Motor neuron (in vitro differentiated cells): Measurements from ENCODE around the gene POU2AF1. TPM values are rescaled to one million over a fixed set of nuclear protein-coding genes. Genes with fewer than 3 reads are reported as not detected.
"Not testable (repeated sequence)": the region's sequence is repeated elsewhere in the genome, so short reads cannot be mapped to it uniquely, and the experiment has no call there.

ENCODE experiments used
- ATAC-seq, 8 experiments: fragments of 200-7000 bp; cut with Tn5 transposase; replicated peaks in 6 of 8; 2 replicates each; pipeline ENCODE4 v1.8.0; 2021; ENCODE audit warnings: mild to moderate bottlenecking in 8 of 8, moderate library complexity in 8 of 8
- H3K27ac ChIP-seq, 2 donors: fragments of 250-450 bp; sonication (Bioruptor Pico); 2 replicates each; pipeline ENCODE4 v1.9.0; 2021; ENCODE audit warnings: antibody characterized with exemption in 2 of 2, mild to moderate bottlenecking in 2 of 2, moderate library complexity in 1 of 2
- H3K4me1 ChIP-seq, 2 donors: fragments of 250-450 bp; sonication (Bioruptor Pico); replicated peaks in 1 of 2; 2 replicates each; pipeline ENCODE4 v1.6.1; 2021; ENCODE audit warnings: antibody characterized with exemption in 2 of 2, mild to moderate bottlenecking in 2 of 2, moderate library complexity in 1 of 2
- H3K4me3 ChIP-seq, 5 donors: fragments of 250-450 bp; sonication (Bioruptor Pico); 2 replicates each; pipeline ENCODE4 v1.9.0; 2021; ENCODE audit warnings: antibody characterized with exemption in 5 of 5, mild to moderate bottlenecking in 5 of 5, moderate library complexity in 4 of 5
- WGBS, 10 experiments: fragments of 450-650 bp; shearing (Covaris generic); methylation state at CpG; one replicate each; pipeline ENCODE4 v1.0.0; 2022; 5-methylcytosine and 5-hydroxymethylcytosine counted together
- in situ Hi-C, 9 experiments: fragments of 400-800 bp; cut with MboI; loops; one replicate each; pipeline ENCODE4 v1.15.0; 2021; ENCODE audit warnings: low sequenced_read_pairs in 9 of 9, low pct_unique_long_range_greater_than_20kb in 2 of 9; ENCODE audit not compliant: unreplicated experiment in 9 of 9
- total RNA-seq, 8 experiments: library from RNA; unstranded; fragments of 300-600 nt; gene quantifications; 2 replicates each; pipeline versions ENCODE4 v1.2.3 to v1.2.4, GENCODE V29; 2022

Gene POU2AF1
- total RNA-seq, 8 experiments from 2014 or later, result 0.05 to 1.0 (median 0.35) TPM; not detected in 2

GRCh38 chr11:111320728-111321568, 58.1 kb downstream of the POU2AF1 start:
- 75 to 100% (median 98%) methylated on average over 1 to 5 of the region's 5 CpGs; no CpG with 5 or more reads in 2 of the 10 experiments for WGBS, 10 experiments
- in situ Hi-C loops, result no loop called here
- no peak overlapping the region for H3K27ac ChIP-seq
- H3K4me3 ChIP-seq, result no peak overlapping the region
- no peaks in the 10 kb centered on the region for H3K4me1 ChIP-seq
- peak in 3 of 8 experiments; percentile 20 to 56 (median 39) for ATAC-seq

- H3K4me3 ChIP-seq, in situ Hi-C loops, H3K27ac ChIP-seq, H3K4me1 ChIP-seq: not testable (repeated sequence)
- WGBS, 10 experiments, result 0 to 100% (median 71%) methylated on average over 1 to 5 of the region's 6 CpGs; no CpG with 5 or more reads in 1 of the 10 experiments
- ATAC-seq, result peak in 3 of 8 experiments; percentile 48 to 79 (median 72)
Observed at GRCh38 chr11:111320199-111320598, 58.9 kb downstream of the POU2AF1 start.

- ATAC-seq, result no peak
- Histone ChIP-seq H3K4me1 (no peaks in the 10 kb centered on the region), H3K4me3 (no peak overlapping the region), H3K27ac (no peak overlapping the region)
- in situ Hi-C loops, result no loop called here
- WGBS, 10 experiments, result 13 to 92% (median 59%) methylated on average over 1 to 6 of the region's 6 CpGs; no CpG with 5 or more reads in 1 of the 10 experiments
Observed at GRCh38 chr11:111319296-111319695, 59.8 kb downstream of the POU2AF1 start.

GRCh38 chr11:111312076-111312475, 67.0 kb downstream of the POU2AF1 start:
- ATAC-seq, result no peak
- in situ Hi-C loops, result no loop called here
- WGBS, 10 experiments, result 0 to 86% (median 57%) methylated on average over 1 of the region's 1 CpG; no CpG with 5 or more reads in 1 of the 10 experiments
- H3K4me1 ChIP-seq, result no peaks in the 10 kb centered on the region
- H3K4me3 ChIP-seq, result no peak overlapping the region
- H3K27ac ChIP-seq, result no peak overlapping the region

GRCh38 chr11:111310723-111311122, 68.4 kb downstream of the POU2AF1 start:
- Histone ChIP-seq H3K4me3 (no peak overlapping the region), H3K4me1 (no peaks in the 10 kb centered on the region), H3K27ac (no peak overlapping the region)
- ATAC-seq, result no peak
- 46 to 100% (median 83%) methylated on average over 1 to 5 of the region's 6 CpGs; no CpG with 5 or more reads in 2 of the 10 experiments for WGBS, 10 experiments
- in situ Hi-C loops, result no loop called here

- H3K27ac ChIP-seq, result no peak overlapping the region
- ATAC-seq, result peak in 1 of 8 experiments; percentile 33
- in situ Hi-C loops, result no loop called here
- no peak overlapping the region for H3K4me3 ChIP-seq
- no peaks in the 10 kb centered on the region for H3K4me1 ChIP-seq
- WGBS, 10 experiments, result 0 to 100% (median 79%) methylated on average over 1 to 3 of the region's 3 CpGs; no CpG with 5 or more reads in 3 of the 10 experiments
Observed at GRCh38 chr11:111310088-111310487, 69.0 kb downstream of the POU2AF1 start.

GRCh38 chr11:111309215-111309915, 69.7 kb downstream of the POU2AF1 start:
- WGBS, 10 experiments, result 11 to 100% (median 62%) methylated on average over 1 to 4 of the region's 5 CpGs; no CpG with 5 or more reads in 1 of the 10 experiments
- Histone ChIP-seq H3K27ac (no peak overlapping the region), H3K4me3 (no peak overlapping the region), H3K4me1 (no peaks in the 10 kb centered on the region)
- in situ Hi-C loops, result no loop called here
- ATAC-seq, result no peak

- H3K4me1 ChIP-seq, result no peaks in the 10 kb centered on the region
- in situ Hi-C loops, result no loop called here
- WGBS, 10 experiments, result 19 to 87% (median 60%) methylated on average over 1 to 7 of the region's 7 CpGs; no CpG with 5 or more reads in 1 of the 10 experiments
- peak in 1 of 8 experiments; percentile 50 for ATAC-seq
- no peak overlapping the region for H3K27ac ChIP-seq
- H3K4me3 ChIP-seq, result no peak overlapping the region
Observed at GRCh38 chr11:111308140-111308539, 70.9 kb downstream of the POU2AF1 start.

- ATAC-seq, result no peak
- 53 to 90% (median 73%) methylated on average over 1 to 3 of the region's 3 CpGs; no CpG with 5 or more reads in 1 of the 10 experiments for WGBS, 10 experiments
- in situ Hi-C loops, result no loop called here
- Histone ChIP-seq H3K27ac (no peak overlapping the region), H3K4me3 (no peak overlapping the region), H3K4me1 (no peaks in the 10 kb centered on the region)
Observed at GRCh38 chr11:111307472-111308108, 71.5 kb downstream of the POU2AF1 start.

- H3K27ac ChIP-seq, result no peak overlapping the region
- 0 to 100% (median 76%) methylated on average over 1 to 5 of the region's 5 CpGs; no CpG with 5 or more reads in 1 of the 10 experiments for WGBS, 10 experiments
- H3K4me1 ChIP-seq, result no peaks in the 10 kb centered on the region
- peak in 1 of 8 experiments; percentile 8 for ATAC-seq
- in situ Hi-C loops, result no loop called here
- H3K4me3 ChIP-seq, result no peak overlapping the region
Observed at GRCh38 chr11:111306321-111306720, 72.8 kb downstream of the POU2AF1 start.

- Histone ChIP-seq H3K4me3 (no peak overlapping the region), H3K27ac (no peak overlapping the region), H3K4me1 (no peaks in the 10 kb centered on the region)
- no peak for ATAC-seq
- 0 to 100% (median 85%) methylated on average over 1 to 4 of the region's 4 CpGs; no CpG with 5 or more reads in 1 of the 10 experiments for WGBS, 10 experiments
- in situ Hi-C loops, result no loop called here
Observed at GRCh38 chr11:111305876-111306275, 73.2 kb downstream of the POU2AF1 start.

- peak in 1 of 8 experiments; percentile 3 for ATAC-seq
- no peak overlapping the region for H3K4me3 ChIP-seq
- H3K4me1 ChIP-seq, result no peaks in the 10 kb centered on the region
- WGBS, 10 experiments, result 37 to 100% (median 78%) methylated on average over 1 to 5 of the region's 5 CpGs; no CpG with 5 or more reads in 1 of the 10 experiments
- in situ Hi-C loops, result no loop called here
- H3K27ac ChIP-seq, result no peak overlapping the region
Observed at GRCh38 chr11:111305162-111305802, 73.8 kb downstream of the POU2AF1 start.
